GM12875 (cell line): Measurements from ENCODE around the gene FKBP5.
"Not testable (repeated sequence)": the region's sequence is repeated elsewhere in the genome, so short reads cannot be mapped to it uniquely, and the experiment has no call there.

Source experiments
- H3K4me3 ChIP-seq: one replicate; pipeline ENCODE4 v1.5.1; 2011; ENCODE audit warnings: low read depth, low read length, control low read depth
- CTCF ChIP-seq: IDR thresholded peaks from 2 replicates; pipeline ENCODE4 v1.5.1; 2011; ENCODE audit warnings: low read depth, mild to moderate bottlenecking, control low read depth, inconsistent platforms, low read length, moderate library complexity, borderline replicate concordance; ENCODE audit not compliant: insufficient read depth

The FKBP5 gene

GRCh38 chr6:35698858-35699257, 10.1 kb upstream of the FKBP5 start:
- no peak for TF ChIP-seq CTCF
- H3K4me3 ChIP-seq = no peak overlapping the region

- not testable (repeated sequence) for H3K4me3 ChIP-seq
These were observed 9.7 kb upstream of the FKBP5 start for GRCh38 chr6:35698430-35698829.

GRCh38 chr6:35694462-35694861, 5.7 kb upstream of the FKBP5 start:
- no peak for TF ChIP-seq CTCF
- no peak overlapping the region for H3K4me3 ChIP-seq

- no peak overlapping the region for H3K4me3 ChIP-seq
- TF ChIP-seq CTCF = no peak
These were observed 2.5 kb upstream of the FKBP5 start for GRCh38 chr6:35691027-35691824.

- no peak for TF ChIP-seq CTCF
- H3K4me3 ChIP-seq = no peak overlapping the region
These were observed 1.8 kb upstream of the FKBP5 start for GRCh38 chr6:35690484-35690883.

- not testable (repeated sequence) for H3K4me3 ChIP-seq
These were observed 1.3 kb upstream of the FKBP5 start for GRCh38 chr6:35690006-35690405.

- H3K4me3 ChIP-seq = peak overlapping the region; percentile 63
- TF ChIP-seq CTCF = no peak
These were observed 784 bp downstream of the FKBP5 start for GRCh38 chr6:35687658-35688604.

GRCh38 chr6:35686873-35687555, 1.7 kb downstream of the FKBP5 start:
- no peak for TF ChIP-seq CTCF
- H3K4me3 ChIP-seq = peak overlapping the region; percentile 63
